ENCODE results near the gene MYB.

GRCh38 chr6:135137826-135138225 is 43.3 kb upstream of the MYB start:
- TF ChIP-seq CTCF (IDR thresholded peaks at IDR 0.05) (no peak), POLR2A (IDR thresholded peaks at IDR 0.05) (no peak), EP300 (IDR thresholded peaks at IDR 0.05) (no peak), POLR2AphosphoS5 (IDR thresholded peaks at IDR 0.05) (no peak)
